GM10847 (cell line): ENCODE results near the gene COQ6.

Experiments used
- POLR2A ChIP-seq: IDR thresholded peaks from 2 replicates; pipeline ENCODE4 v1.6.1; 2011; ENCODE audit not compliant: insufficient read length; ENCODE audit errors: extremely low read depth

The COQ6 gene

DNA sequence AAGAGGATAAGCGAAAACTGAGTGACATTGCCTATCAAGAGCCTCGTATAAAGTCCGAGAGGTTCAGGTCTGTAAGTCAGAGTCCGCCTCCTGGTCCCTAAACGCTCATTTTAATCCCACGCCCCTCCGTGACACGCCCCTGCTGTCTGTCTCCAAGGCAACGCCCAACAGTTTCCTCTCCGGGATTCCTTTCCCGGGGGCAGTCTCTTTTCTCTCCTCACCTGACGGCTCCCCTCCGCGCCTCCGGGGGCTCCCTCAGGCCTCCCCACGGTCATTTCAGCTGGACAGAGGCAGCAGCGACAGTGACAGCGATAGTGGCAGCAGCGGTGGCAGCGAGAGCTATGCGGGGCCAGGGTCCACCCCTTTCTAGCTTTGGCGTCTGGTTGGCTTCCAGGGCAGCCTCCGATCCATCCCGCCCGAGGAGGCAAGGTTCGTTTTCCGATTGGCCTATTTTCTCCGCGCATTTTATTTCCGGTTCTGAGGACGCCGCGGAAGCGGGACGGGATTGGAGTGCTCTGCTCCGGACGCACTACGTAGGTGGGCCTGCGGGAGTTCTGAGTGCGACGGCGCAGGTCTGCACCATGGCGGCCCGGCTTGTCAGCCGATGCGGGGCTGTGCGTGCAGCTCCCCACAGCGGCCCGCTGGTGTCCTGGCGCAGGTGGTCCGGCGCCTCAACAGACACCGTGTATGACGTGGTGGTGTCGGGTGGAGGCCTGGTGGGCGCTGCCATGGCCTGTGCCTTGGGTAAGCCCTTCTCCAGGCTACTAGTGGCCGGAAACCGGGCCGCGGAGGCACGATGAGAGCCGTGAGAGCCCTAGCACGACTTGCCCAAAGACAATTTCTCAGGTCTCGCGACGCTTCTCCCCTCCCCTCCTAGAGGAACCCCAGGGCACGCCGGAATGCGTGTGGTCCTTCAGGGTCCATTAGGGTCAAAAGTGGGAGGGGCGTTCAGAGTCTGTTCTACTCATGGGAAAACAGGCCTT is at the start of gene COQ6, which contains the start of gene FAM161B:
Gene COQ6 (plus strand): TSS at position 551 of the 983 bp plus-strand sequence. CDS start 31 bp downstream, at position 582.
Gene FAM161B (minus strand): TSS at position 343 of the 983 bp plus-strand sequence. CDS start 68 bp downstream, at position 275.
- peak; percentile 86 for TF ChIP-seq POLR2A

DNA sequence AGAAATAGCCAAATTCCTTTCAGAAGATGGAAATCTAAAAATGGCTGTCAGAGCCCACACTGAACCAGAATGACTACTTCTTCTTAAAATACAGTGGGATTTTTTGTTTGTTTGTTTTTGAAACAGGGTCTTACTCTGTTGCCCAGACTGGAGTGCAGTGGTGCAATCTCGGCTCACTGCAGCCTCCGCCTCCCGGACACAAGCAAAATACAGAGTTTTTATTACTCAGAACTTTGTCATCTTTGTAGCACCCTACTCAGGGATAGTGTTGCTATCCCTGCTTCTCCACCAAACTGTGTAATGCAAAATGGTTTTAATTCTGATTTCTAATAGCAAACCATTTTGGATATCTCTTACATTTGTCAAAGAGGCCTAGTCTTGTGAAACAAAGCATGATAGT is 47.1 kb upstream of the COQ6 start:
- TF ChIP-seq POLR2A, result no peak

DNA sequence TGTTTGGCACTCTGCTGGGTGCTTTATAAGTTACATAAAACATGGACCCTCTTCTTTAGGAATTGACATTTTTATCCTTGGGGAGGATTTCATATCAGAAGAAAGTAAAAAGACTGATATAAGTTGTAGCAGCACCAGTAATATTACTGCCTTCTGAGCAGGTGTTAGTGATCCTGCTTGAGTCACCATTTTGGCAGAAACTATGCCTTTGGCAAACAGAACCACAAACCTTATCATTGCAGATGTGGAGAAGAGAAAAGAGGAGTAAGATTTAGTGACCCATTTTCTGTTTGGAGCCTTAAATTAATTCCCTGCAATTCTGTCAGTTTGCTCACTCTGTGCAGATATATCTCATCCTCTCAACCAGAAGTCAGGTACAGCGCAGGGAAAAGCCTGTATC is 40.4 kb upstream of the COQ6 start:
- TF ChIP-seq POLR2A, result no peak

DNA sequence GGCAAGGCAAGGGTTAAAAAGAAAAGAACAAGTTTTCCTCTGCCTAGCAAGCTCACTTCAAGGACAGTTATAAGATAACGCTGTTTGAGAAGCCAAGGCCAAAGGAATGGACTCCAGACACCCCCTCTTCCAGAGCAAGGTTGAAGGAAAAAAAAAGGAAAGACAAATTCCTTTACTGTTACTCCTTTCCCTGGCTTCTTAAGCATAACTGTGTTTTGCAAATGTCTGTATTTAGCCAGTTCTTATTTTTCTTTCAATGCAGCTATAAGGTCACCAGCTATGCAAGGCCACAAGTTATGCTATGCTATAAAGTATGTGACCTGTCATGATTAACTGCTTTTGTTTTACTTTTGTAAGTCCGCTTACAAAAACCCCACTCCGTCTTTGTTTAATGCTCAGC is 36.8 kb upstream of the COQ6 start:
- TF ChIP-seq POLR2A, result no peak

DNA sequence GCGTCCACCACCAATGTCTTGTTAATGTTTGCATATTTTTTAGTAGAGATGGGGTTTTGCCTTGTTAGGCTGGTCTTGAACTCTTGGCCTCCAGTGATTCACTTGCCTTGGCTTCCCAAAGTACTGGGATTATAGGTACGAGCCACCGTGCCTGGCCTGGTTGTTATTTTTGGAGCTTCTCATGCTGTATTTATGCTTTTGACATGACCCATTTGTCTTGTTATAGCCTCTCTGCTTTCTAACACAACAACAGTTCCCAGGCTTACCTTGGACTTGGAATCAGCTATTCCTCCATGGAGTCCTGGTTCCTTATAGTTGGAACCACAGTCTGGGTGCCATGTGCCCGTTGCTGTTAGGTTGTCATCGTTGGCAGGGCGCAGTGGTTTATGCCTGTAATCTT is 33.8 kb upstream of the COQ6 start:
- TF ChIP-seq POLR2A, result no peak

DNA sequence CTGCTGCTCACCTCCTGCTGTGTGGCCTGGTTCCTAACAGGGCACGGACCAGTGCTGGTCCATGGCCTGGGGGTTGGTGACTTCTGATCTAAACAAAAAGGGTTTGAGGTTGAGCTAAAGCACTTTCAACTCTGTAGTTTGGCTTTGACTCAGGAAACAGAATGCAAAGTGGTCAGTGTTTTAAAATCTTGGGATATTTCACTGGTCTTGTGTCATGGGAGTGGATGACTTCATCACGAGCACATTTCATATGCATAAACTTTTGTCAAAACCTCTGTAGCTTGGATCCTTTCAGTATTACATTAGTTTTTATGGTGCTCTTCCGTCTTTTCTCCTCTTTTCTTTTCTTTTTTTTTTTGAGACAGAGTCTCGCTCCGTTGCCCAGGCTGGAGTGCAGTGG is 25.8 kb upstream of the COQ6 start:
- TF ChIP-seq POLR2A, result no peak

DNA sequence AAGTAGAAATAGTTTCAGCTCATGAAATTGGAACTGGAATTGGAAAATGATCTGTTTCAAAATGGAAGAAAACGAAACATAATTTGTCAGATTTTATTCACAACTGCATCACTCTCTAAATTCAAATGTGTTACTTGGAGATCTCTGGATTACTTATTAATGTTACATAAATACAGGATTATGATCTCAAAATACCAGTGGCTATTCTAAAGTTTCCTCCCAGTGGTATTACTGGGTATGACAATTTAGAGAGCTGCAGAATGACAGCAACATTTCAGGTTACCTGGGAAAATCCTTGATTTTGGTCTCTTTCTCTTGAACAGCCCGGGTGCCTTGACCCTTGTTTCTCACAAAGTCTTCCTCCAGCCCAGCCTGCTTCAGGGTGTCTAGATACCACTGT is 14.4 kb upstream of the COQ6 start:
- TF ChIP-seq POLR2A, result no peak

DNA sequence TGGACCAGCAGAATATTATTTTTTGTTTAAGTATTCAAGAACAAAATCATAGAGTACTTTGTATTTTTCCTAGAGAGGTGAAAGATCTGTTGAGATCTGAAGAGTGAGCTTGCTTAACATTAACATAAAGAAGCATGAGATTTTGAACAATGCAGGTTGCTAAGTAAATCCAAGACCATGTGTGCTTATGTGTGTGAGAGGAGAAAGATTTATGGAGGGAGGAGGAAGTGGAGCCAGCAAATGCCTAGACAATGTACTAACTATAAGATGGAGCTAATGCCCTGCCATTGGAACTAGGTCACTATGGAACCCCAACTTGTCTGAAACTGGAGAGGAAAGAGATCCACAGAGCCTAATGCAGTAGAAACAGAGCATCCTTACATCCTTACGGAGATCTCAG is 13.6 kb upstream of the COQ6 start:
- no peak for TF ChIP-seq POLR2A

DNA sequence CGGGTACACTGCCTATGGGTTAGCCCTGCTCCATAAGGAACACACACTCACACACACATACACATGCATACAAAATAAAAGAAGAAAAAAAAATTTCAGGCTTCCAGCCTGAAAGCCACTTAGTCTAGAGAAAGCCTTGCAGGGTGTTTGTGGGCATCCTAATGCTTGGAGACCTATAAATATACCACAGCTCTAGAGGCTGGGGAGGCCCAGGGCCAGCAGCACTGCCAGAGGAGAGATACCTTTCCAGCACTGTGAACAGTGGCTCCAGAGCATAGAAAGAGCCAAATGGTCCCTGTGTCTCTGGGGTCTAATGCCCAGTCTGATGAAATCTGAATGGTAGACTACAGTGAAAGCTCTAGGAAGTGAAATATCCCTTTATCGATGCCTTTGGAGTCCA is 13.1 kb upstream of the COQ6 start:
- no peak for TF ChIP-seq POLR2A

DNA sequence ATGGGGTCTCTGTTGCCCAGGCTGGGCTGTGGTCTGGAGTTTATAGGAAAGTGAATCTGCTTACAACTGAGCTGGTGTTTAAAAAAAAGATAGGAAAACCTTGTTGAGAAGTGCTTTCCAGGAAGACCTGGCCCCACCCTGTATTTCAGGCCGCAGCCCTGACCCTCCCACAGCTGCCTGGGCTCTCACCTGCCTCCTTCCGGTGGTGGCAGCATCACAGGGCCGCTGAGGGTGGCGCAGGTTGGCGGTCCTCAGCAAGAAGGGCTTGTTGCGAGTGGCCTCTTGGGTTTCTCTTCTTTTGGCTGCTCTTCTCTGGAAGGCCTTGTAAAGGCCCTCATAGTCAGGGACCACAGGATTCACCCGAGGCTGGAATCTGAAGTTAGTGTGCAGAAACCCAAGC is 7.9 kb upstream of the COQ6 start:
- no peak for TF ChIP-seq POLR2A

DNA sequence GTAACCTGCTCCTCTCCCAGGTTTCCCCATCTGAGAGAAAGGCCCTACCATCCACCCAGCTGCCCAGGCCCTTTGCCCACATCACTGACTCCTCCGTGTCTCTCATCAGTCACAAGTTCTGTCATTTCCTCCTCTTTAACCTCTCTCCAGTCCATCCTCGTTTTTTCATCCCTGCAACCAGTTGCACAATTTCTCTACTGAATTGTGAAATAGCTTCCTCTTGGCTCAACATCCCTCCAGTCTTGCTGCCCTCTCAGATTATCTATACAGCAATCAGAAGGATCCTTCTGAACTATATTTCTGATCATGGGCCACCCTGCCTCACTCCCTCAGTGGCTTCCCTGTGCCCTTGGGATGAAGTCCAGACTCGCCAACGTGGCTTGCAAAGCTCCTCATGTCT is 7.0 kb upstream of the COQ6 start:
- no peak for TF ChIP-seq POLR2A

DNA sequence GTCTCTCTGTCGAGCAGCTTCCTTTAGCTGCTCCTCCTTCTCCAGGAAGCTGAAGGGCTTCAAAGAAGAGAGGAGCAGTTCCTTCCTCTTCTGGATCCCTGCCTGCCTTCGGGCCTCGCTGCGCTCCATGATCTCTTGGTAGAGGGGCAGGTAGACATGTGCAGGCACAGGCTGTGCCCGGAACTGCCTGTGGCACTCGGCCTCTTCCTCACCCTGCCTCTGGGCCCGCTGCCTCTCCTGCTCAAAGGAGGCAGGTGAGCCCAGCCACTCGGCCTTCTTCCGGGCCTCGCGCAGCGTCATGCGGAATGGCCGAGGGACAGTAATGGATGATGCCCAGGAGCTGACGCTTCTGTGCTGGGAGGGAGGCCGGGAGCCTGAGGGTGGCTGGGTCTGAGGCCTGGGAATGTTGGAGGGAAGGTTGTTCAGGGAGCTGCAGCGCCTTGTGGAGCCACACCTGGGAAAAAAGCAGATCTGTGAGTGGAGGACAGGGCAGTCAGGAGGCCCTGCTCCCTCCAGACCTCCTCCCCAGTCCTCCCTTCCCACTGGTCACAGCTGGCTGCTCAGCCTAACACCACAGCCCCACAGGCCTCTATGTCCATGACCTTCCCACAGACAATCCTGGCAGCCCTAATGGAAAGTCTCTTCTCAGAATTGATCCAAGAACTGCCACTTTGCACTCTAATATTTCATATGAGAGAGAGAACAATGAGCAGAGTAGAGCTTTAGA is 5.5 kb upstream of the COQ6 start:
- no peak for TF ChIP-seq POLR2A

DNA sequence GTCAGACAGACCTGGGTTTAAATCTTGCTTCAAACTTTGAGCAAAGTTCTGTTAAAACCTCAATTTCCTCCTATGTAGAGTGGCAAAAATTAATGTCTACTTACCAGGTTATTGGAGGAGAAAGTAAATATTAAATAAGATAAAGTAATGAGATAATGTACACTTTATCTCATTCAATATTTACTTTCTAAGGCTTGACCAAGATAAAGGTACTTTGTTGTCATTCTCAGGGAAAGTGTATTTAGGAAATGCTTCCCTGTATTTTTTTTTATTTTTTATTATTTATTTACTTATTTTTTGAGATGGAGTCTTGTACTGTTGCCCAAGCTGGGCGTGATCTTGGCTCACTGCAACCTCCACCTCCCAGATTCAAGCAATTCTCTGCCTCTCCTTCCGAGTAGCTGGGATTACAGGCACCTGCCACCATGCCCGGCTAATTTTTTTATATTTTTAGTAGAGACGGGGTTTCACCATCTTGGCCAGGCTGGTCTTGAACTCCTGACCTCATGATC is 4.9 kb upstream of the COQ6 start:
- no peak for TF ChIP-seq POLR2A

DNA sequence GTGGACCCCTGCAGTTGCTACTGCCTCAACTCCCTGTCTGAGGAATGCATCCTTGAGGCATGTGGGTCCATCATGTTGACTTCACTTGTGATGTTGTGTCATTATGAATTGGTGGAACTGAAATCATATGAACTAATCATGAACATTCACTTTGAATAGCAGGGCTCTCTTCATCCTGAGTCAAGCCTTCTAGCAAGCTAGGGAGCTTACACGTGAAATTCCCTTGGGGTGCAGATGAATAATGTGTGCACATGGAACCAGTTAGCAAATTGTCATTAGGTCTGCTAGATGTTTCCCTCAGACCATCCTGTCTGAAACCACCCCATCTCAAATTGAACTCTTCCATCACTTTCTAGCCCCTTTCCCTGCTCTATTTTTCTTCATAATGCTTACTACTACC is 3.6 kb downstream of the COQ6 start:
- no peak for TF ChIP-seq POLR2A

DNA sequence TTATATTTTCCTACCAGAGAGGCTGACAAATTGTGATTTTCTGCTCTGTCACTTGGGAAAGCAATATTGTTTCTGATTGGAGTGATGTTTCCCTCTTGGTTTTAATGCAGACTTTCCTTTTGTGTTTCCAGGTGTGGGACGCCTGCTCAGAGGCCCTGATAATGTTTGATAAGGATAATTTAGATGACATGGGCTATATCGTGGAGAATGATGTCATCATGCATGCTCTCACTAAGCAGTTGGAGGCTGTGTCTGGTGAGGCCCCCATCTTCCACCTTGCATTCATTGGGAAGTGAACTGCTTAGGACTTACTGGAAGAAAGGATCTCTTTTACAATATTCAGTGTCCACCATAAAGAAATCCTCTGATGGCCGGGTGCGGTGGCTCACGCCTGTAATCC is 5.6 kb downstream of the COQ6 start:
- no peak for TF ChIP-seq POLR2A

DNA sequence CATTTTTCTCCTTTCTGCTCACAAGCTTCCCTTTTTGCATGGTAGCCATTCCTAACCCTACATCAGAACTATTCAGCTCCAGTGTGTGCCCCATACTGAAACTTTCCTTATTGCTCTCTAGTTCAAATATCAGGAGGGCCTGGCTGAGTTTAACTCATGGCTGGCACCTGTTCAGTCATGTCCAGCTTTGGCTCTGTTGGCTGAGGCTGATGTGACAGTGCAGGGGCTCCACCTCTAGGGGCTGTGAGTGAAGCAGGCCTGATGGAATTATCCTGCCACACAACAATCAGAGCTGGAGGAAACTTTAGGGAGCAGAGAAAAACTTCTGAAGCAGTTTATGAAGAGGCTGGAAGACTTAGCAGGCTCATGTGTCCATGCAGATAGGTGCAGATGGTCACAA is 8.5 kb downstream of the COQ6 start:
- TF ChIP-seq POLR2A, result no peak
